DOHH2 (cell line): ENCODE measurements around the gene HSPE1.

Experiments used
- CTCF ChIP-seq: fragments of 200-600 bp; sonication (generic); IDR thresholded peaks from one replicate; pipeline ENCODE4 v1.5.1; 2014; ENCODE audit warnings: antibody characterized with exemption, mild to moderate bottlenecking, low read depth, low read length; ENCODE audit not compliant: poor library complexity, severe bottlenecking
- EZH2phosphoT487 ChIP-seq: fragments of 200-600 bp; sonication (generic); IDR thresholded peaks from 2 replicates; pipeline ENCODE4 v1.6.1; 2017; ENCODE audit warnings: borderline replicate concordance, mild to moderate bottlenecking, antibody characterized with exemption, low read length, moderate library complexity, mixed read lengths

GRCh38 chr2:197460649-197461048, 39.5 kb upstream of the HSPE1 start:
- TF ChIP-seq CTCF, result no peak
- no peak for TF ChIP-seq EZH2phosphoT487
